HL-60/S4 treated with retinoic acid at 250 ng/mL for 4 days and 3 days (cell line): ENCODE data around the gene KCNAB2.

ENCODE experiments used
- in situ Hi-C: fragments of 300-500 bp; cut with MboI; formaldehyde crosslinking; loops from 2 replicates; pipeline ENCODE4 v1.7.0; 2022; ENCODE audit warnings: low sequenced_read_pairs

The KCNAB2 gene

DNA sequence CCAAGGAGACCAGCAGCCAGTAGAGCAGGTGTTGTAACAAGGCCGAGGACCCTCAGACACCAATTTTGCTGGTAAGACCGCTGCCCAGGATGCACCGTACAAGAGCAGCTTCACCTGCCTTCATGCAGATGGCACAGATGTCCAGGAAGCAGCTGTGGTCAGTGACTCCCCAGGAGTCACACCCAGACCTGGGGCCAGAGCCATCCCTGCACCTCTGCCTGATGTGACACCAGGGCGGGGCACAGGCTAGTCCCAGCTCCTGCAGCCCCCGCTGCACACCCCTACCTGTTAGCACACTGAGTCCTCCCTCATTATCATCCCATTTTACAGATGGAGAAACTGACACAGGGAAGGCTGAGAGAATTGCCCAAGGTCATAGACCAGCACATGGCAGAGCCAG lies 16.3 kb upstream of the KCNAB2 start:
- in situ Hi-C loops, result no loop called here

DNA sequence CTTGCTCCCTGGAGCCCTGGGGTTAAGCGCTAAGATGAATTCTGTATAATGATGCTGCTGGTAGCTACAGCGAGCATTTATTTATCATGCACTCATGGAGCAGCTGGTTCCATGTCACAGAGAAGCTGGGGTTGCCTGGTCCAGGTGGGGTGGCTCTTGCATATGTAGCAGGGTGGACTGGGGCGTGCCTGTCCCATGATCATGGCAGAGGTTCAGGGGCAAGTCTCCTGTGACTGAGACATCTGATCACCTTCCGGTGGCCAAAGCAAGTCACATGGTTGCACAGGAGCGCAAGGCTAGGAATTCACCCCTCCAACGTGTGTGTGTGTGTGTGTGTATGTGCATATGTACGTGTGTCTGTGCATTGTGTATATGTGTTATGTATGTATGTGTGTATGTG lies 15.6 kb upstream of the KCNAB2 start:
- in situ Hi-C loops, result no loop called here

DNA sequence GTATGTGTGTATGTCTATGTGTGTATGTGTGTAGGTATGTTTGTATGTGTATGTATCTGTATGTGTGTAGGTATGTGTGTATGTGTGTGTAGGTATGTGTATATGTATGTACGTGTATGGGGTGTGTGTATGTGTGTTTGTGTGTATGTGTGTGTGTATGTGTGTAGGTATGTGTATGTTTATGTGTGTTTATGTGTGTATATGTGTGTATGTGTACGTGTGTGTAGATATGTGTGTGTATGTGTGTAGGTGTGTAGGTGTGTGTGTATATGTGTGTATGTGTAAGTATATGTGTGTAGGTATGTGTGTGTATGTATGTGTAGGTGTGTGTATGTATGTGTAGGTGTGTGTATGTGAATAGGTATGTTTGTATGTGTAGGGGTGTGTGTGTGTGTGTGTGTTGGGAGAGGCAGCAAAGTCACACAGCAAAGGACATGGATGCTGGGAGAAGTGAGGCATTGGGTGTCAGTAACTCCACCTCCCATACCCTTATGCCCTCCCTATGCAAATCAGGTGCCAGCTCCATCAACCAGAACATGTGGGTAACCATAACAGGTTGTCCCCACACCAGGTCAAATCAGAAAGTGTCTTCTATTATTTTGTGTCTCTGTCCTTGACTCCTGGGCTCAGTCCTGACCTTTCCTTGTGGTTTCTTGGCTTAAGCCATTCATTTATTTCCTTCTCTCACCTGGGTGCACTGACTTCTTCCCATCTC lies 15.0 kb upstream of the KCNAB2 start:
- in situ Hi-C loops, result no loop called here

DNA sequence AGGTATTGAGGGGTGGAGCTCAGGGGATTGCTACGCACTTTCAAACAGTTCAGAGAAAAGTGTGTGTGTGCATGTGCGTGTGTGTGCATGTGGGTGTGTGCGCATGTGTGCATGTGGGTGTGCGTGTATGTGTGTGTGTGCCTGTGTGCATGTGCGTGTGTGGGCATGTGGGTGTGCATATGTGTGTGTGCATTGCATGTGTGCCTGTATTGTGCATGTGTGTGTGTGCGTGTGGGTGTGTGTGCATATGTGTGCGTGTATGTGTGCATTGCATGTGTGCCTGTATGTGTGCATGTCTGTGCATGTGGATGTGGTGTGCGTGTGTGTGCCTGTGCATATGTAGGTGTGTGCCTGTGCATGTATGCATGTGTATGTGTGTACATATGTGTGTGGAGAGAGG lies 12.6 kb upstream of the KCNAB2 start:
- in situ Hi-C loops, result no loop called here

DNA sequence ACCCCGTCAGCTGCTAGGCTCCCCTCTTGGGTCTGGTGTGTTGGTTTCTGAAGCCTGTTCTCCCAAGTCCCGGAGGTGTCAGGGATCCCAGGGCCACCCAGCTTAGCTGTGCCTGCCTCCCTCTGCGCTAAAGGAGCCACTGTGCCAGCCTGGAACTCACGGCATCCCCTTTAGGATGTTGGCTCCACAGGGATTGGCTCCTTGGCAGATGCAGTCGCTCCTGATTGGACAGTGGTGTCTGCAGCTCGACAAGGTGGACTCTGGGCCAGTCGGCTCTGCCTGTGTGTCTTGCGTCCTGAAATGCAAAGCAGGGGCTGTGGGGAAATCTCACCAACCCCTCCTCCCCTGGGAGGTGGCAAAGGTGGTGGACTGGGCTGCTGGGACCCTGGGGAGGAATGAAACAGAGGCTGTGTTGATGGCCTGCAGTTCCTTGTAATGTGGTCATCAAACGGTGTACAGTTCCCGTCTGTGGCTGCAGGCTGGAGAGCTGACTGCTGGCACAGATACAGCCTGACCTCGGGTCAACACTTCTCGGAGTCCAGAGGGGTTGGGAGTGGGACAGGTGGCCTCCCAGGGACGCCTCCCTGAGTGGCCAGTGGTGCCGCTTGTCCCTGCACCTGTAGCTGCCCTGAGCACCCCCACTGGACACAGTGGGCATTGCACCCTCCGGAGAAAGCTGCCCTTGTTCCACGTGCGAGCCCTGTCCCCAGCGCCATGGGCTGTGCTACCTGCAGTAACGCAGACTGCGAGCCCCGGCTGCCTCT lies 11.5 kb upstream of the KCNAB2 start:
- in situ Hi-C loops, result no loop called here

DNA sequence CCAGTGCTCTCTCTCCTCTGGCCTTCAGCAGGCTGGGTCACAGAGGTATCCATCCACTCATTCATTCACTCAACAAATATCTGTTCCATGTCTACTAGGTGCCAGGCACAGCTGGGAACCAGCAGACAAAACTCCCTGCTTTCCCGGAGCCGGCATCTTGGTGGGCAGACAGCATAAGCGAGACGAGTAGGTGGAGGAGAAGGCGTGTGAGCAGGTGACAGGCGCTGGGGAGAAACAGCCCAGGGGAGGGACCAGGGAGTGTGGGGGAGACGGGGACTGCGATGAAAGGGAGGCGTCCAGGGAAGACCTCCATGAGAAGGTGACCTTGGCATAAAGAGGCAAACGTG lies 11.0 kb upstream of the KCNAB2 start:
- in situ Hi-C loops, result no loop called here

DNA sequence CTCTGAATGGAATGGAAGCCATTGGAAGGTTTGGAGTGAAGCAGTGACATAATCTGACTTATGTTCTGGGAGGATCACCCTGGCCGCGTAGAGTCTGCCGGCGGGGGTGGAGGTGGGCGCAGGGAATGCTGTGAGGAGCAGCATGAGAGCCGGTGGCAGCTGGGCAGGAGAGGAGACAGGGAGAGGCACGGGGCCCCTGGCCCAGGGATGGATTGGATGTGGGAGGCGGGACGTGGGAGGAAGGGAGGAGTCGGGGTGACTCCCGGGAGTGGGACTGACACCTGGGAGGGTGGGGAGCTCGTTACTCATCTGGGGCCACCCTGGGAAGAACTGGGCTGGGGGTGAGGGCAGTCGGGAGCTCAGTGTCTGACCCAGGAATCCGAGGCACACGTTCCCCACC lies 10.4 kb upstream of the KCNAB2 start:
- in situ Hi-C loops, result no loop called here

DNA sequence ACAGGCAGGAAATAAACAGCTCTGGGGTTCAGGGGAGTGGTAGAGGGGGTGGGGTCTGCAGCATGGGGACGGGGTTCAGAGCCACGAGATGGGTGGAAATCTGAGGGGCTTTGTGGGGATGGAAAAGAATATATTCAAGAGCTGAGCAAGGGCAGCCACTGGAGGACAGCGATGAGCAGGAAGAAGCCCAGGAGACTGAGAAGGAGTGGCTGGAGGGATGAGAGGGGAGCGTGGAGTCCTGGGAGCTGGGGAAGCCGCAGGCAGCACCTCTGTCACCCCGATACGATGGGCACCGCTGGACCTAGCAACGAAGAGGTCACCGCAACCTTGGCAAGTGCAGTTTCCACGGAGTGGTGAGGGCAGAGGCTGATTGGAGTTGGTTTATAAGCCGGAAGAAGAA lies 10.0 kb upstream of the KCNAB2 start:
- in situ Hi-C loops, result no loop called here

DNA sequence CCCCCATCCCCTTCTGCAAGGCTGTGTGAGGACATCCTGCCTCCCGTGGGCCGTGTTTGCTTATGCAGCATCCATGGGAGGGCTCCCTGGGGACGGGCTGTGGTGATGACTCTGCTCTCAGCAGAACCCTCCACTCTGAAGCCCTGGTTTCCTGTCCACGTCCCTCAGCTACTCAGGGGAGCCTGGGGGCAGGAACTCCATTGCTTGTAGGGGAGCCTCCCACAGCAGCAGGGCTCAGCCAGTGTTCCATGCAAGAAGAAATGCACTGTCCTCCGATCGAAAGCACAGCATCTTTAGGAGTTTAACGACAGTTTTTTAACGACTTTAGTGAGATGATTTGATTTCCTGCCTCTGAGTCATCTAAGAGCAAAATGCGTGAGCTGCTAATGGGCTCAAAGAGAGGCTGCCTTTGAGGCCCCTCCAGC lies 8.3 kb upstream of the KCNAB2 start:
- in situ Hi-C loops, result no loop called here

DNA sequence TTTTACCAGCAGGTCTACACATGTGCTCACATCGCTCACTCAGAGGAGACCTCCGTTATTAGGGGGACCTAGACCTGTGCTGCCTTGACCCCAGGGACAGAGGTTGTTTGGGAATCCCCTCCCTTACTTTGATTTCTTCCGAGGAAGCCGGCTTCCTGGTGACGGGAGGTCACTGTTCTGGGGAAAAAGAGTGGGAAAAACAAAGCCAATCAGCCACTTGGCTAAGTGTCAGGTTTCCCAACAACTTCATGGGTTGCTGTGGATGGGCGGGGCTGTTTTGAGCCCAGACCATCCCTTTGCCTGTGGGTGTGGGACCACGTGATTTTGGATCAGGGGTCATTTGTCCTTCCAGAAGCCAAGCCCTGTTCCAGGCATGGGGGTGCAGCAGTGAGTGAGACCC lies 7.1 kb upstream of the KCNAB2 start:
- in situ Hi-C loops, result no loop called here

DNA sequence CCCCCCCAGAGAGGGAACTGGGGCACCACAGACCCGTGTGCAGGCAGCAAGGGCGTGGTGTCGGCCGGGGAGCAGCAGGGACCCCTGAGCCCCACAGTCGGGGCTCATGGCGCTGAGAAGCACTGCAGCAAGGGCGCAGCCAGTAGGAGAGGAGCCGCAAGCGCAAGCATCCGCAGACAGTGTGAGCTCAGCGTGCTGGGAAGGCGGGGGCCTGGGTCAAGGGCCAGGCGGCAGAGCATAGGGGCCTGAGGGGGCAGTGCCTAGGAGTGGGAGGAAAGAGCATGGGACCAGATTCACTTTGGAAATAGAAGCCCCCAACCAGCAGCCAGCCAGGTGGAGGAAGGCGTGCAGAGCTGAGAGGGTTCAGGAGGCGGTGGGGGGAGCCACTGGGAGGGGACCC lies 6.7 kb upstream of the KCNAB2 start:
- in situ Hi-C loops, result no loop called here

DNA sequence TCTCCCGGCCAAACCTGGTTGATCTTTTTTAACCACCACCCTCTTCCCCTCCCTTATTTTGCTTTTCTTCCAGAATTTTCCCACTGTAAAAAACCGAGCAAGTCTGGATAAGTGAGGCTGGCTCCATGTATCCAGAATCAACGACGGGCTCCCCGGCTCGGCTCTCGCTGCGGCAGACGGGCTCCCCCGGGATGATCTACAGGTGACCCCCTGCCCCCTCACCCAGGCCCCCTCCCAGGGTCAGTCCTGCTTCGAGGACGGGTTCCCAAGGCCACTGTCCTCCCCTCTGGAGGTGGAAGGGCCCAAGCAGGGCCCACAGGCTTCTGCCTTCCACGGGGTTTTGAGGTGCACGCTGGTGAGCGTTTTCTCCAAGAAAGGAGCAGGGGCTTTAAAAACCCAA lies 5.2 kb upstream of the KCNAB2 start:
- in situ Hi-C loops, result no loop called here

DNA sequence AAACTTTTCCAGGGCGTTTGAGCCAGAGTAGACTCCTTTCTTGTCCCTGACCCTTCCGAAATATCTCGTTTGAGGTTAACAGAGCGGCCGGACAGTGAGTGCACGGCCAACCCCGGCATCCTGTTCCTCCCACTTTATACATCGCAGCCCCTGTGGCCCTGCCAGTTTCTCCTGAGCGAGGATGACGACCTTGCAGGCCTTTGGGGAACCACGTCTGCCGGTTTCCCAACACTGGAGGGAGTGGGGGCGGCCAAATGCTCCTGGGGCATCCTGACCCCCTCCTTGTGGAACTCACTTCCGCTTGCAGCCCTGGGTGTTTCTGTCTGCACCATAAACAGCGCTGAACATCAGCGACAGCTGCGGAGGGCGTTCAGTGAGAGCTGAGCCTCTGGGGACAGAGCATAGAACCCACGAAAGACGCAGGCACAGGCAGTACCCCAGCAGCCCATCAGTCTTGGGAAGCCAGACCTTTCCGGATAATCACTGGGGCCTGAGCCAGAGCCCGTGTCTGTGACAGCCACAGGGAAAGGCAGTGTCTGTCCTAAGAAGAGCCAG lies 4.8 kb upstream of the KCNAB2 start:
- in situ Hi-C loops, result no loop called here

DNA sequence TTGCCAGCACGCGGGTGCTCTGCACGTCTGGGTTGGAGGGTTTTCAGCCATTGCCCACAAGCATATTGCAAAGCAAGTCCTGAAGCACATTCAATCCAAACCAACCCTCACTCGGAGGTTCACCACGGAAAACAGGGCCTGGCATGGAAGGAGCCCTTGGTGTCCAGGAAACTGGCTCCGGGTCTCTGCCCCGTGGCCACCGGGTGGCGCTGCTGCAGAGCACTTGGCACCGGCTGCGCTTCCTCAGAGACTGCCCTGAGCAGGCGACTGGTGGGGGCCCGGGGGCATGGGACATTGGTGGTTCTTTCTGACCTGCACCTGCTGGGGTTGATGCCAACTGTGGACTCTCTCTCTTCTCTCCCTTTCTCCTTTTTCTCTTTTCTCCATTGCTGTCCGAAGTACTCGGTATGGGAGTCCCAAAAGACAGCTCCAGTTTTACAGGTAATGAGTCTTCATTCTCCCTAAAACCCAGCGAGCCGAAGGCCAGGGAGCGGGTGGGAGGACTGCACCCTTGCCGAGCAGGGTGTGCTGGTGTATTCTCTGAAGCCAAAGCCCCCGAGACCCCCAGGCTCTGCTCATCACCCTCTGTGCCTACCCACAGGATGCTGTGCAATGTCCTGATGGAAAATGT lies 4.1 kb upstream of the KCNAB2 start:
- in situ Hi-C loops, result no loop called here

DNA sequence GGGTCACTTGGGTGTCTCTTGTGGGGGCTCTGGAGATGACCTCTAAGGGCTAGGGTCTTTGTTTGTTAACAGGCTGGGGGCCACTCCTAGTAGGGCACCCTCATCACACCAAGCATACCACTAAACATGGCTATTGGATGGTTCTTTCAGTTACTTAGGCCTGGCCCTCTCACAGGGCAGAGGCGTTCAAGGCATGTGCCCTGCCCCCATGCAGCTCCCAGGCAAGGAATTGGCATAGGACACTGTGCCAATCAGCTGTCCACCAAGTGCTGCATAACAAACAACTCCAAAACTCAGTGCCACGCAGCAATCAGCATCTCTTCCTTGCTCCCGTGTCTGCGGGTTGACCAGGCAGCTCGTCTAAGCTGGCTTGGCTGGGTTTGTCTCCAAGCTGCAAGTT lies 2.1 kb upstream of the KCNAB2 start:
- in situ Hi-C loops, result no loop called here

DNA sequence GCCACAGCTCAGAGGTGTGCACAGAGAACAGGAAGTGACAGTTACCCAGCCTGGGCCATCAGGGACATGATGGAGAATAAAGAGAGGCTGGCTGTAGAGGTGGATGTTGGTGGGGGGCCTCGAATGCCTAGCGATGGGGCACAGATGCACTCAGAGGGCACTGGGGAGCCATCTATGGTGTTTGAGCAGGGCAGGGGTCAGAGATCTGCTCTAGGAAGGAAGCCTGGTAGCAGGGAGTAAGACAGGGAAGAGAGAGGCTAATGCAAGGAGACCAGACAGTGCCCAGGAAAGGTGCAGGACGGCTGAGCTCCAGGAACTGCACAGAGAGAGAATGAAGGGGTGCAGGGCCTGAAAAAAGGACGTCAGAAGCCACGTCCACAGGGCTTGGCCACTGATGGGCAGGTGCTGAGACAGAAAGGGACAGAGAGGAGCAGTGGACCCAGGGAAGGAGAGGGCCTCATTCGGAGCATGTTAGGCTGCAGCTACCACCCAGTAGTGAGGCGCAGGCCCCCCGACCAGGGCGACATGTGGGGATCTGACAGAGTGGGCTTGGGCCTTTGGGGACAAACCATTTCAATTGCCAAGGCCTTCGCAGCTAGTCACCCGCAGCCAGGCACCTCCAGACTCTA lies 1.1 kb upstream of the KCNAB2 start:
- in situ Hi-C loops, result no loop called here

DNA sequence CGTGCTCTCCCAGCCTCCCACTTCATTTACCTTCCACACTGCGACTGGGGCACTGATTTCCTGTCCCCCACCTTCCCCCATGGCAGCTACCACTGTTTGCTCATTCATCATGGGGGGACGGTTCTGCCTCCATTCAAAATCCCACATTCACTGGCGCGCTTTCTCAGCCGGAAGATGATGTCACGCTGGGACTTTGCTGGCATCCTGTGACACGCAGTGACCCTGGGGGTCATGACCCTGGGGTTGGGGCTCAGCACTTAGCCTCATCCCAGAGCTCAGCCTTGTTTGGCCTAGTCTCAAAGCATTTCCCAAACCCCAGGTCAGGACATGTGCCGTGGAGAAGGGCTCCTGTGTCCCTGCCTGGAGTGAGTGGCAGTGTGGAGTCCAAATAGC lies 582 bp upstream of the KCNAB2 start:
- in situ Hi-C loops, result no loop called here

DNA sequence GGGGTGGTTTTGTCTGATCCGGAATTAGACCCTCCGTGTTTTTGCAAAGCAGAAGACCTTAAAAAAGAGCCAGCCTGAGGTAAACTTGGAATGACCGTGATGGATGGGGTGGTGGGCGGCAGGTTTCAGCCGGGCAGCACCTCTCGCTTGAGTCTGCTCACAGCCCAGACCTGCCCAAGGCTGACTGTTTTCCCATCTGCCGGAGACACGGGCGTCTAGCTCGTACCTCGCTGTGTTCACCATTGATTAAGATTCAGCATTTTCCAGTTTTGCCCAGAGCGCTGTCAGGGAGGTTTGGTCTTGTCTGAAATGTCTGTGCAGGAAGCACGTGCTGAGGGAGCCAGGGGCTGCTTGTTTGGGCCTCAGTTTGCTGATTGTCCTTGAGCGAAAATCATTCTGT lies 591 bp downstream of the KCNAB2 start:
- in situ Hi-C loops, result no loop called here

DNA sequence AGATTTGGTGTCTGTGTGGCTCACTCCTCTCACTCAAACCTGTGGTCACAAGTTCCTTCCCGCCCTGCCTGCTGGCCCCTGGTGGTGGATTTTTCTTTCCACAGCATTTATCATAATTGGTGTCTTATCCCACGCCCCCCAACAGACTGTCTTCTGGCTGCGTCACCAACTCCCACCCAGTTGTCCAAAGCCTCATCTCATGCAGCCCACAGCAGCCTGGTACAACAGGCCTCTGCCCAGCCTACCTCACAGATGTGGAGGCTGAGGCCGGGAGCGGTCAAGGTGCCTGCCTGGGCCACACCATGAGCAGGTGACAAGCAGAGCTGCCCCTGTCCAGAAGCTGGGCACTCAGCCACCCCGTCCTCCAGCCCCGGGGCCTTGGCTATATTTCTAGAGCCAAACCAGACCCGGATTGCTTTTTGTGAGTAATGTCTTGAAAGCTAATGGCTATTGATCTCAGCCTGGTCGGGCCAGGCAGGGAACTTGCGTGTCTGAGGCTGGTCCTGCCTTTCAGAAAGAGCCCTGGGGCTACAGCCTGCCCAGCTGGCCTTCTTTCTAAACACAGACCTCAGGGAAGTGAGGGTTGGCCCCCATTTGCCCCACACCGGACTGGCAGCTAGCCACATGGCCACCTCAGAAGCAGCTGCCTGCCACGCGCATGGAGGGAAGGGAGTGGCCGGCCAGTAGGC lies 2.6 kb downstream of the KCNAB2 start:
- in situ Hi-C loops, result no loop called here

DNA sequence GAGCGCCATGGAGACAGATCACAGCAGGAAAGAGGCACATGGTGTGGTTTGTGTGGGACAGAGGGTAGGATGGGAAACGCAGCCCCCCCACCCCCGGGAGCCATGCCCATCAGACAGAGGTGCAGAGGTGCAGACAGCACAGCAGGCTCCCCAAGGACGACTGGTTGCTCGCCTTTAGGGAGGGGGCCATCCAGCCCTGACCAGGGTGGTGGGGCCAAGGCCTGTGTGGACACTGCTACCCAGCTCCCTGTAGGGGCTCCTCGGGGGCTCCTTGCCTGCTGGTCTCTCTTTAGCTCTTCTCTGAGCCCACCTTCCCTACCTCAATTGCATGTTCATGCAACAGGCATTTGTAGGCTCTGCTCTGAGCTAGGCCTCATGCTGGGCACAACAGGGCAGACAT lies 3.7 kb downstream of the KCNAB2 start:
- in situ Hi-C loops, result no loop called here

DNA sequence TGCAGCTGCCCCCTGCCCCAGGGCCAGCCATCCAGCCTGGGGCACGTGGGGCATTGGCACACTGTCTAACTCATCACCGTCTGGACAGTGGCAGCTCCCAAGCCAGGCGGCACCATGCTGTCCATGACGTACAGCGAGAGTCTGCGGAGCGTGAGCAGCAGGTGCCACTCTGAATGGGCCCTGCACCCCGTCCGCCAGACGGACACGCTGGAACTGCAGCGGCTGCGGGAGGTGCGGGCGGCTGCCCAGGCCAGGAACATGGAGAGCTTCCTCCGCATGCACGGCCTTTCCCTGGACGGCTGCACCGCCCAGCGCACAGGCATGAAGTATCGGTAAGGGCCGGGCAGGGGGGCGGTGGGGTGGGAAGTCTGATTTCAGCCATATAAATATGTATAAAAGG lies 5.7 kb downstream of the KCNAB2 start:
- in situ Hi-C loops, result no loop called here
